Prostate gland (tissue), 2 donors: ENCODE data around the gene RBCK1.

Source experiments
- POLR2A ChIP-seq: fragments of 450-650 bp; IDR thresholded peaks from one replicate; pipeline ENCODE4 v1.6.1; 2016; ENCODE audit warnings: antibody characterized with exemption, mild to moderate bottlenecking
- TF ChIP-seq, protein P1 (sequence below), 4 experiments: fragments of 200-600 bp in 2 of 4; fragments of 450-650 bp in 2 of 4; sonication (generic) in 2 of 4; IDR thresholded peaks; 1 replicate in 3 of 4; 2 replicates in 1 of 4; pipeline ENCODE4 v1.5.1; 2016 to 2019; ENCODE audit warnings: antibody characterized with exemption in 4 of 4, mild to moderate bottlenecking in 2 of 4, moderate library complexity in 2 of 4

DNA sequence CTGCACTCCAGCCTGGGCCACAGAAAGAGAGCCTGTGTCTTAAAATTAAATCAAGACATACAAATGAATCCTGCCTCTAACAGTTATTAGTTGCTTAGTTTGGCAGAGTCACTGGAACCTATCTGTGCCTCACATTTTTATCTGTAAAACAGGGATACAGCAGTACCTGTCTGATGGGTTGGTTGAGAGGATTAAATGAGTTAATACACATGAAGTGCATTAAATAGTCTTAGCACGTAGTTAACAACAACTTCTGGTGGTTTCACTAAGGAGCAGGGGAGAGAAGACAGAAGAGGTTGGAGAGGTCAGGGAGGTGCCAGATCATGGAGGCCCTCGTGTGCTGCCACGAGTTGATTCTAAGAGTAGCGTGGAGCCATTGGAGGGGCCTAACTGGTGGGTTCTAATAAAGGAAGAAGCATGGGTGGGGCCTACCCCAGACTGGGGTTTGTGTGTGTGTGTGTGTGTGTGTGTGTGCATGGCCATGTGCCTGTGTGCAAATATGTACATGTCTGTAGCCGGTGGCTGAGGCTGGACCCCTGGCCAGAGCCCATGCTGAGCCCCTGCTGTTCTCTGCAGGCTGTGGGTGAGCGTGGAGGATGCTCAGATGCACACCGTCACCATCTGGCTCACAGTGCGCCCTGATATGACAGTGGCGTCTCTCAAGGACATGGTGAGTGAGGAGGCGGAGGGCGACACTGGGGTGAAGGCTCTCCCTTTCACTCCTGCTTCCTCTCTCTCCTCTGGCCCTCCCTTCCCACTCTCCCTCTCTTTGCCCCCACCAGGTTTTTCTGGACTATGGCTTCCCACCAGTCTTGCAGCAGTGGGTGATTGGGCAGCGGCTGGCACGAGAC lies 9.1 kb downstream of the RBCK1 start:
- no peak for TF ChIP-seq POLR2A
- TF ChIP-seq, protein P1, sequence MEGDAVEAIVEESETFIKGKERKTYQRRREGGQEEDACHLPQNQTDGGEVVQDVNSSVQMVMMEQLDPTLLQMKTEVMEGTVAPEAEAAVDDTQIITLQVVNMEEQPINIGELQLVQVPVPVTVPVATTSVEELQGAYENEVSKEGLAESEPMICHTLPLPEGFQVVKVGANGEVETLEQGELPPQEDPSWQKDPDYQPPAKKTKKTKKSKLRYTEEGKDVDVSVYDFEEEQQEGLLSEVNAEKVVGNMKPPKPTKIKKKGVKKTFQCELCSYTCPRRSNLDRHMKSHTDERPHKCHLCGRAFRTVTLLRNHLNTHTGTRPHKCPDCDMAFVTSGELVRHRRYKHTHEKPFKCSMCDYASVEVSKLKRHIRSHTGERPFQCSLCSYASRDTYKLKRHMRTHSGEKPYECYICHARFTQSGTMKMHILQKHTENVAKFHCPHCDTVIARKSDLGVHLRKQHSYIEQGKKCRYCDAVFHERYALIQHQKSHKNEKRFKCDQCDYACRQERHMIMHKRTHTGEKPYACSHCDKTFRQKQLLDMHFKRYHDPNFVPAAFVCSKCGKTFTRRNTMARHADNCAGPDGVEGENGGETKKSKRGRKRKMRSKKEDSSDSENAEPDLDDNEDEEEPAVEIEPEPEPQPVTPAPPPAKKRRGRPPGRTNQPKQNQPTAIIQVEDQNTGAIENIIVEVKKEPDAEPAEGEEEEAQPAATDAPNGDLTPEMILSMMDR (IDR thresholded peaks at IDR 0.05) = no peak
